HL-60 (cell line): ENCODE measurements around the gene KCNJ6.

ENCODE experiments used
- DNase-seq, 2 experiments: peaks; one replicate each; pipeline ENCODE4 v3.0.0-alpha.2; 2010 to 2020; ENCODE audit warnings: low read depth in 1 of 2, low spot score in 1 of 2
- H3K27ac ChIP-seq: fragments of 250-450 bp; sonication (Bioruptor Pico); replicated peaks from 2 replicates; pipeline ENCODE4 v1.5.1; 2020; ENCODE audit warnings: mild to moderate bottlenecking, moderate library complexity
- H3K27me3 ChIP-seq: fragments of 250-450 bp; sonication (Bioruptor Pico); 2 replicates; pipeline ENCODE4 v1.5.1; 2021; ENCODE audit warnings: mild to moderate bottlenecking, moderate library complexity; ENCODE audit not compliant: insufficient read depth, poor library complexity, severe bottlenecking
- H3K4me3 ChIP-seq: replicated peaks from 2 replicates; pipeline ENCODE4 v1.5.1; 2011; ENCODE audit warnings: mild to moderate bottlenecking, control low read depth, low read length; ENCODE audit not compliant: insufficient read depth
- CTCF ChIP-seq: IDR thresholded peaks from one replicate; pipeline ENCODE4 v1.5.1; 2011; ENCODE audit warnings: low read length, control low read depth, inconsistent platforms; ENCODE audit not compliant: insufficient read depth
- GABPA ChIP-seq: IDR thresholded peaks from 2 replicates; pipeline ENCODE4 v1.6.1; 2012; ENCODE audit warnings: low read depth
- POLR2AphosphoS5 ChIP-seq: IDR thresholded peaks from 2 replicates; pipeline ENCODE4 v1.6.1; 2012; ENCODE audit warnings: low read depth
- SPI1 ChIP-seq: IDR thresholded peaks from 2 replicates; pipeline ENCODE4 v1.6.1; 2012; ENCODE audit warnings: low read depth, mild to moderate bottlenecking, borderline replicate concordance
- TF ChIP-seq, protein P1 (sequence below): IDR thresholded peaks from 2 replicates; pipeline ENCODE4 v1.6.1; 2012; ENCODE audit warnings: low read depth; ENCODE audit not compliant: insufficient replicate concordance

KCNJ6 gene

DNA sequence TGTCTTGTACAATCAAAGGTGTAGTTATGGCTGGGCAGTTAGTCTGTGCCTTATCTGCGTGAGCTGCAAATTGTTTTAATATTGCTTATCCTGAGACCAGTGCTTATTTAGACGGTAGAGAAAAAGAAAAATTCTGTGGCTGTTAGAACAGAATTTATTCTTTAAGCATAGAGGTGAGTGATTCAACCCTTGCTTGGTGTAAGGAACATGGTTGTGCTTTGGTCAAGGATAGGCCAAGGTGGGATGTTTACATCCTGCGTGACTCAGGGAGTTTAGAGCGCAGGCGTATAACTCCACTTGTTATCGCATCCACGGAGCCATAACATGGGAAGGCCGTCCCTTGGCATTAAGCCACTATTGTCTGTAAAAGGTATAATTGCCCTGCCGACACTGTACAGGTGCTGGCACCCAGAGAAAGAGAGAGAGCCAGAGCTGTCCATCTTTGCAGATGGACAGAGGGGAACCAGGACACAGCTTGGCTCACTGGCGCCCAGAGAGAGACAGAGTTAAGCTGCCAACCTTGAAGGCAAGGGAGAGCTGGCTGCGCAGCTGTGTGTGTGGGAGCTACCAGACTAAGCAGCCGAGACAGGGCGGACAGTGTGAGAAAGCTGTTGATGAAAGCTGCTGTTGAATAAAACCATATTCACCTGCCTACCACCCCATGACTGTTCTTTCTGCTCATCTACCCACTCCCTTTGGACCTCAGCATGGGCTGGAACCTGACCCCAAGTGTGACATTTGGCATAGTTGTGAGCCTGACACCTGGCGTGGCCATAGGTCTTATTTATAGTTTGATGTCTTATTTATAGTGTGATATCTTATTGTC lies 349.3 kb downstream of the KCNJ6 start:
- no peak overlapping the region for H3K27ac ChIP-seq
- H3K4me3 ChIP-seq, result no peak overlapping the region
- DNase-seq, result no peak
- no peaks in the 10 kb centered on the region for H3K27me3 ChIP-seq
- TF ChIP-seq, protein P1, sequence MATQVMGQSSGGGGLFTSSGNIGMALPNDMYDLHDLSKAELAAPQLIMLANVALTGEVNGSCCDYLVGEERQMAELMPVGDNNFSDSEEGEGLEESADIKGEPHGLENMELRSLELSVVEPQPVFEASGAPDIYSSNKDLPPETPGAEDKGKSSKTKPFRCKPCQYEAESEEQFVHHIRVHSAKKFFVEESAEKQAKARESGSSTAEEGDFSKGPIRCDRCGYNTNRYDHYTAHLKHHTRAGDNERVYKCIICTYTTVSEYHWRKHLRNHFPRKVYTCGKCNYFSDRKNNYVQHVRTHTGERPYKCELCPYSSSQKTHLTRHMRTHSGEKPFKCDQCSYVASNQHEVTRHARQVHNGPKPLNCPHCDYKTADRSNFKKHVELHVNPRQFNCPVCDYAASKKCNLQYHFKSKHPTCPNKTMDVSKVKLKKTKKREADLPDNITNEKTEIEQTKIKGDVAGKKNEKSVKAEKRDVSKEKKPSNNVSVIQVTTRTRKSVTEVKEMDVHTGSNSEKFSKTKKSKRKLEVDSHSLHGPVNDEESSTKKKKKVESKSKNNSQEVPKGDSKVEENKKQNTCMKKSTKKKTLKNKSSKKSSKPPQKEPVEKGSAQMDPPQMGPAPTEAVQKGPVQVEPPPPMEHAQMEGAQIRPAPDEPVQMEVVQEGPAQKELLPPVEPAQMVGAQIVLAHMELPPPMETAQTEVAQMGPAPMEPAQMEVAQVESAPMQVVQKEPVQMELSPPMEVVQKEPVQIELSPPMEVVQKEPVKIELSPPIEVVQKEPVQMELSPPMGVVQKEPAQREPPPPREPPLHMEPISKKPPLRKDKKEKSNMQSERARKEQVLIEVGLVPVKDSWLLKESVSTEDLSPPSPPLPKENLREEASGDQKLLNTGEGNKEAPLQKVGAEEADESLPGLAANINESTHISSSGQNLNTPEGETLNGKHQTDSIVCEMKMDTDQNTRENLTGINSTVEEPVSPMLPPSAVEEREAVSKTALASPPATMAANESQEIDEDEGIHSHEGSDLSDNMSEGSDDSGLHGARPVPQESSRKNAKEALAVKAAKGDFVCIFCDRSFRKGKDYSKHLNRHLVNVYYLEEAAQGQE, result no peak
- TF ChIP-seq POLR2AphosphoS5 (no peak), SPI1 (no peak)

DNA sequence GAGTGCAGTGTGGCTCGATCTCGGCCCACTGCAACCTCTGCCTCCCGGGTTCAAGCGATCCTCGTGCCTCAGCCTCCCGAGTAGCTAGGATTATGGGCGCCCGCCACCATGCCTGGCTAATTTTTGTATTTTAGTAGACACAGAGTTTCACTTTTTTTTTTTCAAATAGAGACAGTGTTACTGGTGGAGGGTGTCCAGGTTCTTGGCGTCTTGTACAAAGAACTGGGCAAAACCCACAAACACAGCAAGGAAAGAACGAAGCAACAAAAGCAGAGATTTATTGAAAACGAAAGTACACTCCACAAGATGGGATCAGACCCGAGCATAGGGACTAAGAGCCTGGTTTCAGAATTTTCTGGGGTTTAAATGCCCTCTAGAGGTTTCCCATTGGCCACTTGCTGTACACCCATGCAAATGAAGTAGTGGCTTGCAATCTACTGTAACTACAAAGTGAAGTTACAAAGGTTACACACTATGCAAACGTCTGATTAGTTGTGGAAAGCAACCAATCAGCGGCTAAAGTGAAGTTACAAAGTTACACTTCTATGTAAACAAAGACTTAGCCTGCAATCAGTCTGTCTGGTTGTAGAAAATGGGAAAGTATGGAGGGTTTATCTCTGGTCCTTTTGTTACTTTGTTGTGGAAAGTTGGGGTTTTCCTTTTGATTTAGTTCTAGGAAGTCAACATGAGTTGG lies 350.6 kb downstream of the KCNJ6 start:
- H3K27ac ChIP-seq, result no peak overlapping the region
- TF ChIP-seq POLR2AphosphoS5 (no peak), CTCF (no peak), GABPA (no peak), SPI1 (no peak)
- TF ChIP-seq, protein P1, result no peak
- no peaks in the 10 kb centered on the region for H3K27me3 ChIP-seq
- no peak for DNase-seq
- H3K4me3 ChIP-seq, result no peak overlapping the region

DNA sequence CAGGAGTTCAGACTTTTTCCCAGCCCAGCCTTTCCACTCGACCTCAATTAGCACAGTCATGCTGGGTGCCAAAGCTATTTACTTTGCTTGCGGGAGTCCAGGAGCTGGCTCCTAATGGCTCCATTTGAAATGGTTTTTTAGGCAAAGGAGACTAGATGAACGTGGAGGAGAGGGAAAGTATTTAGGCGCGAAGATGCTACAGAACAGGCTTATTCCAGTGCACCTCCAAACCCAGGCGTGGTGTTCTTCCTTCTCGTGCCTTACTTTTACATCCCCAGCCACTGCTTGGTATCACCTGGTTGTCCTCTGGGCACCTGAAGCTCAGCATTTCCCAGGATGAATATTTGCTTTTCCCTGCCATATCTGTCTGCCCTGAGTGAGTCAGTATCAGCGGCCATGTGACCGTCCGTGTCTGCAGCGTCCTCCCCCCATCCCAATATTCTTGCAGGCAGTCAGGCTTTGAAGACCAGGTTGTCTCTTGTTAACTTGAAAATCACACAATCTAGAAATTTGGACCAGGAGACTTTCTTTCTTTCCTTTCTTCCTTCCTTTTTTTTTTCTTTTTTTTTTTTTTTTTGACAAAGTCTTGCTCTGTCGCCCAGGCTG lies 351.2 kb downstream of the KCNJ6 start:
- no peak for DNase-seq
- Histone ChIP-seq H3K4me3 (no peak overlapping the region), H3K27ac (no peak overlapping the region), H3K27me3 (peaks cover under 1% of the 10 kb centered on the region)
- TF ChIP-seq, protein P1, result no peak
- TF ChIP-seq CTCF (no peak), GABPA (no peak), POLR2AphosphoS5 (no peak), SPI1 (no peak)
